Tibial nerve (tissue), 4 donors: Measurements from ENCODE around the gene PCMTD2. TPM values are rescaled to one million over a fixed set of nuclear protein-coding genes. Genes with fewer than 3 reads are reported as not detected.

ENCODE experiments used
- DNase-seq, 2 donors: peaks; one replicate each; pipeline ENCODE4 v3.0.0-alpha.2; 2019; ENCODE audit warnings: low spot score in 2 of 2
- H3K27ac ChIP-seq, 4 donors: fragments of 200-600 bp; sonication (generic) in 3 of 4; one replicate each; pipeline ENCODE4 v1.5.1; 2017 to 2019; ENCODE audit warnings: mild to moderate bottlenecking in 1 of 4
- H3K27me3 ChIP-seq, 2 donors: fragments of 200-600 bp; sonication (generic) in 1 of 2; one replicate each; pipeline versions ENCODE4 v1.5.1 to v1.6.0; 2017 to 2019
- H3K36me3 ChIP-seq, 3 donors: fragments of 200-600 bp; sonication (generic); one replicate each; pipeline ENCODE4 v1.5.1; 2018 to 2019
- H3K4me1 ChIP-seq, 4 donors: fragments of 200-600 bp; sonication (generic) in 3 of 4; one replicate each; pipeline ENCODE4 v1.5.1; 2017 to 2019
- H3K4me3 ChIP-seq, 4 donors: fragments of 200-600 bp; sonication (generic) in 3 of 4; one replicate each; pipeline ENCODE4 v1.5.1; 2017 to 2019; ENCODE audit warnings: mild to moderate bottlenecking in 1 of 4, moderate library complexity in 1 of 4
- H3K9me3 ChIP-seq, 4 donors: fragments of 200-600 bp; sonication (generic) in 3 of 4; one replicate each; pipeline ENCODE4 v1.5.1; 2017 to 2019
- EP300 ChIP-seq, 2 donors: sonication (generic); formaldehyde crosslinking; IDR thresholded peaks; one replicate each; pipeline ENCODE4 v1.6.1; 2017; ENCODE audit warnings: antibody characterized with exemption in 2 of 2, mild to moderate bottlenecking in 1 of 2
- POLR2A ChIP-seq, 2 donors: fragments of 450-650 bp; IDR thresholded peaks; one replicate each; pipeline ENCODE4 v1.6.1; 2017; ENCODE audit warnings: antibody characterized with exemption in 2 of 2, mild to moderate bottlenecking in 2 of 2, moderate library complexity in 2 of 2
- WGBS, 2 donors: methylation state at CpG; one replicate each; pipeline ENCODE4 v1.1.5; 2018; 5-methylcytosine and 5-hydroxymethylcytosine counted together
- total RNA-seq, 4 donors: library from RNA; depleted of rRNA; stranded (reverse); fragments of >200 nt; gene quantifications; one replicate each; pipeline ENCODE4 v1.1.0, GENCODE V29; 2016
- TF ChIP-seq, protein P1 (sequence below), 5 experiments: fragments of 200-600 bp in 3 of 5; fragments of 450-650 bp in 2 of 5; sonication (generic) in 3 of 5; IDR thresholded peaks; one replicate each; pipeline ENCODE4 v1.5.1; 2016 to 2019; ENCODE audit warnings: antibody characterized with exemption in 5 of 5, mild to moderate bottlenecking in 3 of 5, moderate library complexity in 2 of 5

Gene PCMTD2
- total RNA-seq, 4 donors from 2014 or later, result 57.0 to 119 (median 103) TPM

DNA sequence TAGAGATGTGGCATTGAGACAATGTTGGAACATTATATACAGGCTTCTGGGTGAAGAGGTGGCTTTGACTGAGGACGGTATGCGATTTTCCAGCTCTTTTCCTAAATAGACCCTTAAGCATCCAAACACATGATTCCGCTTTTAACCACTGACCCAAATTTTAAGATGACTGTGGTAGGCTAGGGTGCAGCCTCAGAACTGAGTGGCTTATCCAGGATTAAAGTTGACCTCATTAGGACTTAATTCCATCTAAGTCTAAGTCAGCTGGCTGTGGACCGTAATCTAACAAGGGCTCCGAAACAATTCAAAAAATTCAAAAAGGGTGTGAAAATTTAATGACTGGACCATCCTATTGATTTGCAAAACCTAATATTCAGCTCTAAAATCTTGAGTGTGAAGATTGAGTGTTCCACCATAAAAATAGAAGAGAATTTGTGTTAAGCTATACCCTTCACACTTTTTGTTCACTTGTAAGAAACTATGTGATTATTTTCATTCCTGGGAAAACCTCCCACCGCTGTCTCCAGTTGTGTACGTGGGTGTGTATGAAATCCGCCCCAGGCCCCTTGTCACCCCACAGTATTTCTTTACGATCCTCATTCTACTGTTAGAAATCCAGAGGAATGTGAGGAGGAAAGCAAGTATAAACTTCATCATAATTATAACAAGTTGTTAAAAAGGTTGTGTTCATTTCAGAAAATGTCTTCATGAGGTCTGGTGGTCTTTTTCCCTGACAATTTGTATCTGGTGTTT, 2.7 kb downstream of the PCMTD2 start:
- no peak for TF ChIP-seq EP300 (IDR thresholded peaks at IDR 0.05)
- TF ChIP-seq, protein P1, sequence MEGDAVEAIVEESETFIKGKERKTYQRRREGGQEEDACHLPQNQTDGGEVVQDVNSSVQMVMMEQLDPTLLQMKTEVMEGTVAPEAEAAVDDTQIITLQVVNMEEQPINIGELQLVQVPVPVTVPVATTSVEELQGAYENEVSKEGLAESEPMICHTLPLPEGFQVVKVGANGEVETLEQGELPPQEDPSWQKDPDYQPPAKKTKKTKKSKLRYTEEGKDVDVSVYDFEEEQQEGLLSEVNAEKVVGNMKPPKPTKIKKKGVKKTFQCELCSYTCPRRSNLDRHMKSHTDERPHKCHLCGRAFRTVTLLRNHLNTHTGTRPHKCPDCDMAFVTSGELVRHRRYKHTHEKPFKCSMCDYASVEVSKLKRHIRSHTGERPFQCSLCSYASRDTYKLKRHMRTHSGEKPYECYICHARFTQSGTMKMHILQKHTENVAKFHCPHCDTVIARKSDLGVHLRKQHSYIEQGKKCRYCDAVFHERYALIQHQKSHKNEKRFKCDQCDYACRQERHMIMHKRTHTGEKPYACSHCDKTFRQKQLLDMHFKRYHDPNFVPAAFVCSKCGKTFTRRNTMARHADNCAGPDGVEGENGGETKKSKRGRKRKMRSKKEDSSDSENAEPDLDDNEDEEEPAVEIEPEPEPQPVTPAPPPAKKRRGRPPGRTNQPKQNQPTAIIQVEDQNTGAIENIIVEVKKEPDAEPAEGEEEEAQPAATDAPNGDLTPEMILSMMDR (IDR thresholded peaks at IDR 0.05), result no peak
- TF ChIP-seq POLR2A (IDR thresholded peaks at IDR 0.05), result no peak
- Histone ChIP-seq H3K4me1 (peaks cover 0 to 75% (median 29%) of the 10 kb centered on the region in 4 donors), H3K27ac (no peak overlapping the region), H3K4me3 (no peak overlapping the region), H3K9me3 (no peaks in the 10 kb centered on the region), H3K36me3 (peaks cover 0 to 11% (median 0%) of the 10 kb centered on the region in 3 donors), H3K27me3 (no peaks in the 10 kb centered on the region)
- WGBS, 2 donors, result 61 to 68% methylated on average over 9 of the region's 9 CpGs
- no peak for DNase-seq

DNA sequence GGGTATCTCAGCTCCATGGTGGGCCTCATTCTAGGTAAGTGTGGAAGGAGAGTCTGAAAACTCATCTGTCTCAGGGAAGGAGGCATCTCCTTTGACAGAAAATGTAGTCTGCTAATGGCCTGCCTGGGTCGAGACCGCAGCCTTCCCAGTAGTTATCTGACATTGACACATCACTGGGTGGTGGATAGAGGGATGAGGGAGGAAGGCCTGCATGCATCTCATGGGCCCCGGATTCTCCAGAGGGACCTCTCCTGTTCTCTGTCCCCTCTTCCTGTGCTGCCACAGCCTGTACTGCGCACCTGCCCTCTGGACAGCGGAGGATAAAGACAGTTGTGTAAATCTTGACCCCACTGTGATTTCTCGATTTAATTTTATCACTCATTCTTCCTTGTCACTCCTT, 4.7 kb downstream of the PCMTD2 start:
- Histone ChIP-seq H3K9me3 (no peaks in the 10 kb centered on the region), H3K36me3 (peaks cover 0 to 18% (median 0%) of the 10 kb centered on the region in 3 donors), H3K4me3 (no peak overlapping the region), H3K4me1 (peaks cover 0 to 77% (median 27%) of the 10 kb centered on the region in 4 donors), H3K27me3 (no peaks in the 10 kb centered on the region), H3K27ac (peak overlapping the region in 2 of 4 donors; percentile 11 to 60)
- TF ChIP-seq POLR2A (IDR thresholded peaks at IDR 0.05) (no peak), EP300 (IDR thresholded peaks at IDR 0.05) (no peak)
- TF ChIP-seq, protein P1 (IDR thresholded peaks at IDR 0.05), result no peak
- DNase-seq, result no peak
- 56 to 69% methylated on average over 6 of the region's 6 CpGs for WGBS, 2 donors

DNA sequence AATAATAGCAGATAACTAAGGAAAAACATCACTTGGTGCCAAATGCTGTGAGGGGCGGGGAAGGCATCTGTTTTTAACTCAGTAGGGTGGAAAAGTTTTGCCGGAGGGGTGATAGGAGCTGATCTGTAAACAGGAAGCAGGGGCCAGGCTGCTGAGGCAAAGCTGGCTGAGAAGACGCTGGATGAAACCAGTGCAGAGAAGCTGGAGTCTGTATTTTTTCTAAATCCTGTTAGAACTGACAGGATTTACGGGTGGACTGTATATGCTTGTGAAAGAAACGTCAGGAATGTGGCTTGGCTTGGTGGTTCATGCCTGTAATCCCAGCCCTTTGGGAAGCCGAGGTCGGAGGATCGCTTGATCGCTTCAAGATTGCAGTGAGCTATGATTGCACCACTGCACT, 5.6 kb downstream of the PCMTD2 start:
- TF ChIP-seq, protein P1 (IDR thresholded peaks at IDR 0.05), result no peak
- TF ChIP-seq EP300 (IDR thresholded peaks at IDR 0.05), result peak in 1 of 2 donors; percentile 19
- peak overlapping the region in 3 of 4 donors; percentile 6 to 61 (median 60) for H3K27ac ChIP-seq
- peaks cover 0 to 27% (median 0%) of the 10 kb centered on the region in 3 donors for H3K36me3 ChIP-seq
- 31 to 32% methylated on average over 9 of the region's 9 CpGs for WGBS, 2 donors
- peak in 1 of 2 donors; percentile 29 for DNase-seq
- H3K27me3 ChIP-seq, result no peaks in the 10 kb centered on the region
- H3K9me3 ChIP-seq, result no peaks in the 10 kb centered on the region
- H3K4me3 ChIP-seq, result no peak overlapping the region
- peaks cover 0 to 79% (median 25%) of the 10 kb centered on the region in 4 donors for H3K4me1 ChIP-seq

DNA sequence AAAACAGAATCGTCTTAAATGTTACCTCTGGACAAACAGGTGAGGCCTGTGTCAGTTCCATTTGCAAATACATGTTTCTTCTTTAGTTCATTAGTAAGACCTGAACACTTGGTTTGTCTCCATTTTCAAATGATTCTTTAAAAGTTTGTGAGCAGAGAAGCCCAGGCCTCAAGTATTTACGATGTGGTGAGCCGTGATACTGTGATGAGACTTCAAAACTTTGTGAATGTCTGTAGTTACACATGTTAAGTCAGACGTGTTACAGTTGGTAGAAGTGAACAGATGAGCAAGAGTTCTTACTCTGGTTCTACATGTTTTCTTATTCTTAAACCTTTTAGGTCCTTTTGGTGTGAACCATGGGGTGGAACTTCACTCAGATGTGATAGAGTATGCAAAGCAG, 8.5 kb downstream of the PCMTD2 start:
- peaks cover 0 to 38% (median 0%) of the 10 kb centered on the region in 3 donors for H3K36me3 ChIP-seq
- DNase-seq, result no peak
- H3K9me3 ChIP-seq, result no peaks in the 10 kb centered on the region
- no peak overlapping the region for H3K4me3 ChIP-seq
- no peaks in the 10 kb centered on the region for H3K27me3 ChIP-seq
- peaks cover 0 to 59% (median 11%) of the 10 kb centered on the region in 4 donors for H3K4me1 ChIP-seq
- TF ChIP-seq EP300 (IDR thresholded peaks at IDR 0.05), result no peak
- TF ChIP-seq POLR2A (IDR thresholded peaks at IDR 0.05), result no peak
- TF ChIP-seq, protein P1 (IDR thresholded peaks at IDR 0.05), result no peak
- no peak overlapping the region for H3K27ac ChIP-seq
- WGBS, 2 donors, result 83% methylated on average over 4 of the region's 4 CpGs

DNA sequence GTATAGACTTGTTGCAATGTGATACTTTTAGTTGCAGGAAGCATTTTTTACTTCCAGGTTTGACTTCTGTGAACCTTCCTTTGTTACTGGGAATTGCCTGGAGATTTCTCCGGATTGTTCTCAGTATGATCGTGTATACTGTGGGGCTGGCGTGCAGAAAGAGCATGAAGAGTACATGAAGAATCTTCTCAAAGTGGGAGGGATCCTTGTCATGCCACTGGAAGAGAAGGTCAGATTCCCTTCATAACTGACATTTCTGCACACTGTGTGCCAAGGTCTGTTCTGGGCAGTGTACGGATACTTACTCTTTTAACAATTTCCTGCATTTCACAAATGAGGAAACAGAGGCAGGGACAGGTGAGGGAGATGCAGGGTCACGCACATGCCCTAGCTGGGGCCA, 9.7 kb downstream of the PCMTD2 start:
- 45 to 53% methylated on average over 5 of the region's 5 CpGs for WGBS, 2 donors
- Histone ChIP-seq H3K4me3 (no peak overlapping the region), H3K27me3 (no peaks in the 10 kb centered on the region), H3K9me3 (no peaks in the 10 kb centered on the region), H3K36me3 (peaks cover 0 to 38% (median 0%) of the 10 kb centered on the region in 3 donors), H3K4me1 (peaks cover 0 to 47% (median 7%) of the 10 kb centered on the region in 4 donors), H3K27ac (no peak overlapping the region)
- no peak for DNase-seq
- TF ChIP-seq, protein P1 (IDR thresholded peaks at IDR 0.05), result no peak
- no peak for TF ChIP-seq EP300 (IDR thresholded peaks at IDR 0.05)
- no peak for TF ChIP-seq POLR2A (IDR thresholded peaks at IDR 0.05)
